LNCaP clone FGC (cell line): ENCODE results near the gene SEMA5B.

Experiments used
- DNase-seq: peaks from one replicate; pipeline ENCODE4 v3.0.0-alpha.2; 2011; ENCODE audit warnings: low read depth
- H3K4me3 ChIP-seq: 2 replicates; pipeline ENCODE4 v1.5.1; 2011; ENCODE audit warnings: mild to moderate bottlenecking, low read depth, low read length, control low read depth
- CTCF ChIP-seq: IDR thresholded peaks from 2 replicates; pipeline ENCODE4 v1.5.1; 2012; ENCODE audit warnings: mild to moderate bottlenecking; ENCODE audit not compliant: control insufficient read depth, insufficient read depth; ENCODE audit errors: extremely low read depth

The SEMA5B gene

GRCh38 chr3:122992133-122992532 is 35.4 kb downstream of the SEMA5B start:
- no peak for DNase-seq
- H3K4me3 ChIP-seq, result no peak overlapping the region
- no peak for TF ChIP-seq CTCF

- TF ChIP-seq CTCF, result no peak
- no peak for DNase-seq
- H3K4me3 ChIP-seq, result no peak overlapping the region
Measured at GRCh38 chr3:122991236-122991985, 36.2 kb downstream of the SEMA5B start.

- no peak for TF ChIP-seq CTCF
- H3K4me3 ChIP-seq, result no peak overlapping the region
- DNase-seq, result no peak
Measured at GRCh38 chr3:122989856-122990575, 37.5 kb downstream of the SEMA5B start.

GRCh38 chr3:122988508-122988907 is 39.1 kb downstream of the SEMA5B start:
- TF ChIP-seq CTCF, result no peak
- no peak for DNase-seq
- no peak overlapping the region for H3K4me3 ChIP-seq

- H3K4me3 ChIP-seq, result no peak overlapping the region
- DNase-seq, result no peak
- TF ChIP-seq CTCF, result no peak
Measured at GRCh38 chr3:122987736-122988319, 39.7 kb downstream of the SEMA5B start.

- no peak for DNase-seq
- no peak overlapping the region for H3K4me3 ChIP-seq
- no peak for TF ChIP-seq CTCF
Measured at GRCh38 chr3:122987231-122987630, 40.3 kb downstream of the SEMA5B start.
